ENCODE data around the gene SH2B3. TPM values are rescaled to one million over a fixed set of nuclear protein-coding genes. Genes with fewer than 3 reads are reported as not detected.

SH2B3 gene
- total and polyA plus RNA-seq, 9 of the 15 experiments (the other 6 are each of a cell fraction or from before 2014, with no cell fraction given): 10.8 to 75.3 (median 37.4) TPM

GRCh38 chr12:111405149-111405858, 419 bp upstream of the SH2B3 start (continued):
- TF ChIP-seq CHD7 (IDR thresholded peaks at IDR 0.05; ENCODE audit: low read depth, low read length) (no peak), ZNF639 (CRISPR knock-in tag; conservative IDR thresholded peaks at IDR 0.05 in 1 of 2, IDR thresholded peaks at IDR 0.05 in 1 of 2) (no peak), ZNF699 (CRISPR knock-in tag; IDR thresholded peaks at IDR 0.05; ENCODE audit: insufficient replicate concordance) (no peak), KDM4B (IDR thresholded peaks at IDR 0.05; ENCODE audit: borderline replicate concordance in 2 of 2, low read depth in 1 of 2) (peak in 1 of 2 experiments; percentile 58; a peak in 1 of 4 replicates), NR4A1 (CRISPR knock-in tag; IDR thresholded peaks at IDR 0.05) (no peak), NR4A1 (tag; IDR thresholded peaks at IDR 0.05) (no peak), SRF (CRISPR knock-in tag; IDR thresholded peaks at IDR 0.05) (peak in 1 of 2 experiments; percentile 83; a peak in 1 of 4 replicates), MEIS2 (IDR thresholded peaks at IDR 0.05; ENCODE audit: partially characterized antibody) (peak; percentile 29), RAD51 (IDR thresholded peaks at IDR 0.05; ENCODE audit: borderline replicate concordance, low read depth) (peak; percentile 92), ZNF75A (CRISPR knock-in tag; IDR thresholded peaks at IDR 0.05) (no peak), SMARCE1 (IDR thresholded peaks at IDR 0.05) (peak; percentile 76; the same call in 1 of the 2 replicates), ZNF3 (CRISPR knock-in tag; IDR thresholded peaks at IDR 0.05) (no peak)
